Activated naive CD8-positive, alpha-beta T cell treated with anti-CD3 and anti-CD28 coated beads, Interleukin-2, amount 10 ng/mL, durations not matched to agents 7 days and 5 days (primary cell): Measurements from ENCODE around the gene MACROH2A1. TPM values are rescaled to one million over a fixed set of nuclear protein-coding genes. Genes with fewer than 3 reads are reported as not detected.

Experiments used
- ATAC-seq: fragments of 150-1000 bp; cut with Tn5 transposase; one replicate; pipeline ENCODE4 v1.10.0; 2021; ENCODE audit warnings: low read depth, moderate library complexity
- POLR2A ChIA-PET: fragments of 350-600 bp; sonication (Branson Sonifier 250); formaldehyde crosslinking; loops from one replicate; lab custom pipeline; 2021; ENCODE audit warnings: antibody characterized with exemption; lab: Charles Lee
- DNase-seq: peaks from one replicate; pipeline ENCODE4 v3.0.0; 2021
- H3K27ac Mint-ChIP-seq: one replicate; pipeline ENCODE4 v1.8.0; 2022; ENCODE audit warnings: mild to moderate bottlenecking, mixed read lengths
- H3K27me3 Mint-ChIP-seq: one replicate; pipeline ENCODE4 v1.8.0; 2022; ENCODE audit warnings: mild to moderate bottlenecking, moderate library complexity, mixed read lengths
- H3K36me3 Mint-ChIP-seq: one replicate; pipeline ENCODE4 v1.8.0; 2021; ENCODE audit warnings: mild to moderate bottlenecking, mixed read lengths
- H3K4me1 Mint-ChIP-seq: one replicate; pipeline ENCODE4 v1.8.0; 2021; ENCODE audit warnings: mixed read lengths
- H3K4me3 Mint-ChIP-seq: one replicate; pipeline ENCODE4 v1.8.0; 2022; ENCODE audit warnings: mild to moderate bottlenecking, moderate library complexity, mixed read lengths
- H3K9me3 Mint-ChIP-seq: one replicate; pipeline ENCODE4 v1.8.0; 2021; ENCODE audit warnings: mixed read lengths
- total RNA-seq, 2 experiments: library from RNA; stranded (reverse); gene quantifications; one replicate each; pipeline ENCODE4 v1.2.3, GENCODE V29; 2021

The MACROH2A1 gene
- total RNA-seq, 2 experiments from 2014 or later, result 253 to 258 TPM

GRCh38 chr5:135429301-135430134 is 30.5 kb upstream of the MACROH2A1 start:
- ATAC-seq, result no peak
- no peak overlapping the region for H3K4me3 Mint-ChIP-seq
- no peak overlapping the region for H3K27ac Mint-ChIP-seq
- H3K36me3 Mint-ChIP-seq, result no peaks in the 10 kb centered on the region
- no peak for DNase-seq
- peaks cover 16% of the 10 kb centered on the region for H3K4me1 Mint-ChIP-seq
- peaks cover 17% of the 10 kb centered on the region for H3K27me3 Mint-ChIP-seq
- no peaks in the 10 kb centered on the region for H3K9me3 Mint-ChIP-seq
- POLR2A ChIA-PET, result no interaction called here

DNA sequence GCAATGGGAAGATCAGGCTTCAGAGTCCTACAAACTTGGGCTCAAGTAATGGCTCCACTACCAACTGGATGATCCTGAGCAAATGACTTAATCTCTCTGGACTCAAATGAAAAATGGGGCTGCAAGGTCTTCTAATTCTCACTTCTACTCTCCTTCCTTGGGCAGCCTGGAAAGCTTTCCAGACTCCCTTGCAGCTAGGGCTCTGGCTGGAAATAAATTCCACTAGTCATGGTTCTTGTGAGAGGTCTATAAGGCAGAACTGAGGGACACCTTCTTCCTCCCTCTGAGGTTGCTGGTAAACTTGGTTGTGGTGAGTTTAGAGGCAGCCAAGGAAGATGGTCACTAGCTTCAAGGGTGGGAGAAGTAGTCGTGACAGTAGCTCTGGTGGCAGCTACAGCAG is 29.6 kb upstream of the MACROH2A1 start:
- H3K4me3 Mint-ChIP-seq, result no peak overlapping the region
- ATAC-seq, result no peak
- H3K27ac Mint-ChIP-seq, result no peak overlapping the region
- DNase-seq, result no peak
- H3K4me1 Mint-ChIP-seq, result peaks cover 16% of the 10 kb centered on the region
- peaks cover 10% of the 10 kb centered on the region for H3K27me3 Mint-ChIP-seq
- no peaks in the 10 kb centered on the region for H3K9me3 Mint-ChIP-seq
- POLR2A ChIA-PET, result no interaction called here
- H3K36me3 Mint-ChIP-seq, result no peaks in the 10 kb centered on the region

DNA sequence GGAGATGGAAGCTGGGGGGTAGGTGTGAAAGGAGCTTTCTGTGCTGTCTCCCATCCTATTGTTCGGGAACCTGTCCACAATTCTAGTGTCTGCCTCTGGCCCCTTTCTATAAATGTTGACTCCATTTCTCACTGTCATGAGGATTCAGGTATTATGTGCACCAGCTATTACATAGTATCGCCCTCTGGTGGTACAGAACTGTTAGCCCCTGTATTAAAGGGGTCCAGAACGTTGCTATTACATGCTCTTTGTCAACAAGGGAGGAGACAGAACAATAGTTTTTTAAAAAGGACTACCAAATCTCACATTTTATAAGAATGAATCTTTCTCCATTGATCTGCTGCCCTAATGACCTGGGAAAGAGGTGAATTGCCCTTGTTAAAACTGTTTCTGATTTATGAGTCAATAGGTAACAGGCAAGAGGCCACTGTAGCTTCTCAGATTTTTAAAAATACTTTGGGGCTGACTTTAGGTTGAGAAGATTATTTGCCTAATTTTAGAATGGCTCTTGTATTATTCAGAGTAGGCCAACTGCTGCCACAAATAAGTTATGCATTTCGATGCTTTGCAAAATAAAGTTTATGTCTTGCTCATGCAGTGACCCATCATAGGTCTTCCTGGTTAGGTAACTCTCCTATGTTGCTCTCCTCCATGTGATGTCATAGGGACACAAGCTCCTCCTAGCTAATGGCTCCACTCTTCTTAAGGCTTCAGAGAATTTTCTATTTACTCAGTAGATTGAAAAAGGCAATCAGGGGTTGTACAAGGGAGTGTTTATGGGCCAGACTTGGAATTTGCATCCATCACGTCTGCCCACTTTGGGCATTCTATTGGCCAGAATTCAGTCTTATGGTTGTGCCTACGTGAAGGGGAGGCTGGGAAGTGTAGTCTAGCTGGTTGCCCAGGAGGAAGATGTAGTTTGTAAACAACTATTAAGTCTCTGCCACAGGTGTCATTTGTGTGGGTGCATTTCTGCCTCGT is 27.4 kb upstream of the MACROH2A1 start:
- peak overlapping the region; percentile 61 for H3K4me3 Mint-ChIP-seq
- peak; percentile 96 for ATAC-seq
- no peaks in the 10 kb centered on the region for H3K36me3 Mint-ChIP-seq
- peak overlapping the region; percentile 83 for H3K27ac Mint-ChIP-seq
- peaks cover 19% of the 10 kb centered on the region for H3K27me3 Mint-ChIP-seq
- POLR2A ChIA-PET, result interaction anchor here (1.0 to 3.4 kb wide), 2 partner anchors 28 to 101 kb away, joined by 5 to 17 read pairs; partner anchors contain the start of gene MACROH2A1
- H3K9me3 Mint-ChIP-seq, result no peaks in the 10 kb centered on the region
- no peak for DNase-seq
- H3K4me1 Mint-ChIP-seq, result peaks cover 16% of the 10 kb centered on the region

DNA sequence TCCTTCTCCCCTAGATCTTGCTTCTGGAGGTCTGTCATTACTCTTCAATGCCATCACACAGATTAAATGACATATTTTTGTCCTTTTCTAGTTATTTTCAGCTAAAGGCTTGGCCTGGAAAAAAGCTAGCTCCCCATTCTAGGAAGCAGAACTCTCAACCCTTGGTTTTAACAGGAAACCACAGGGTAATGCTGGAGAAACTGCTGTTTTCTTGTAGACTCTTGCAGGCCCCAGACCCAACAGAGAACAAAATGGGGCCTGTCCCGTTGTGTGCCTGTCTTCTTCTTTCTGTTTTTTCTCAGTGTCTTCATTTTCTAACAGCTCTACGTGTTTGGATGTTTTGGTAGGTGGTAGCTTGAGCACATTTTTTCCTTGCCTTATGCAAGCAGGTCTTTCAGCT is 26.6 kb upstream of the MACROH2A1 start:
- DNase-seq, result no peak
- ATAC-seq, result peak; percentile 65
- no peaks in the 10 kb centered on the region for H3K36me3 Mint-ChIP-seq
- H3K27ac Mint-ChIP-seq, result peak overlapping the region; percentile 83
- H3K4me3 Mint-ChIP-seq, result peak overlapping the region; percentile 61
- peaks cover 16% of the 10 kb centered on the region for H3K4me1 Mint-ChIP-seq
- POLR2A ChIA-PET, result interaction anchor here (1.0 to 3.4 kb wide), 2 partner anchors 27 to 100 kb away, joined by 5 to 17 read pairs; partner anchors contain the start of gene MACROH2A1
- no peaks in the 10 kb centered on the region for H3K9me3 Mint-ChIP-seq
- H3K27me3 Mint-ChIP-seq, result peaks cover 26% of the 10 kb centered on the region

DNA sequence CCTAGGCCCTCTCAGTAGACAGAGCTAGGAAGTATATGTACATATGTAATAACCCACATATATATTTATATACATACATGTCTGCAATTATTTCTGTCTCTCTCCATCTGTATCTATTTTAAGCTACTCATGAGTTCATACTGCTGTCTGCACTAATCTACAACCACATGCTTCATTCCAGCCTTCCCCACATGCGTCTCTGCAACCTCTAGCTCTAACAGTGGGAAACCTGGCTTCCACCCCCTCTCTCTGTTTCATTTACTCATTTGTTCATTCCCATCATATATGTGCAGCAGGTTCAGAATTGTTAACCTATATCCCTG is 24.8 kb upstream of the MACROH2A1 start:
- Mint-ChIP-seq H3K27ac (no peak overlapping the region), H3K4me3 (no peak overlapping the region), H3K4me1 (peaks cover 16% of the 10 kb centered on the region), H3K9me3 (no peaks in the 10 kb centered on the region), H3K36me3 (no peaks in the 10 kb centered on the region), H3K27me3 (peaks cover 45% of the 10 kb centered on the region)
- POLR2A ChIA-PET, result interaction anchor here (3.4 kb wide), 1 partner anchor 25 kb away, joined by 17 read pairs; the partner anchor contains the start of gene MACROH2A1
- no peak for ATAC-seq
- no peak for DNase-seq

GRCh38 chr5:135423146-135423845 is 24.3 kb upstream of the MACROH2A1 start:
- ATAC-seq (no peak), DNase-seq (no peak)
- POLR2A ChIA-PET, result interaction anchor here (3.4 kb wide), 1 partner anchor 25 kb away, joined by 17 read pairs; the partner anchor contains the start of gene MACROH2A1
- Mint-ChIP-seq H3K4me1 (peaks cover 16% of the 10 kb centered on the region), H3K4me3 (no peak overlapping the region), H3K27ac (no peak overlapping the region), H3K27me3 (peaks cover 49% of the 10 kb centered on the region), H3K9me3 (no peaks in the 10 kb centered on the region), H3K36me3 (no peaks in the 10 kb centered on the region)

DNA sequence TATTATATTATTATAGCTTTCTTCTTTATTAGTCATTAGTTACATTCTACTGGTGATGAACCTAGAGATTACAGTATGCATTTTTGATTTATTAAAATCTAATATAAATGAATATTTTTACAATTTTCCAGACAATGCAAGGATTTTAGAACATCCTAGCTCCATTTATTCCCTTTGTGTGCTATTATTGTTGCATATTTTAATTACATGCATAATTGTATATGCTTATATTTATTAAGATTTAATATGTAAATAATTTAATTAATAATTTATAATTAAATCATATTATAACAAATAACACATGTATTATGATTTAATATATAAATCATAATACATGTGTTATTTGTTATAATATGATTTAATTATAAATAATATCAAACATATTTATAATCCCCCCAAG is 23.4 kb upstream of the MACROH2A1 start:
- Mint-ChIP-seq H3K9me3 (no peaks in the 10 kb centered on the region), H3K4me3 (no peak overlapping the region), H3K4me1 (peaks cover 16% of the 10 kb centered on the region), H3K27me3 (peaks cover 55% of the 10 kb centered on the region), H3K36me3 (no peaks in the 10 kb centered on the region), H3K27ac (no peak overlapping the region)
- ATAC-seq (no peak), DNase-seq (no peak)
- POLR2A ChIA-PET, result no interaction called here

GRCh38 chr5:135417083-135417482 is 18.1 kb upstream of the MACROH2A1 start:
- DNase-seq (no peak), ATAC-seq (no peak)
- Mint-ChIP-seq H3K9me3 (peaks cover 4% of the 10 kb centered on the region), H3K36me3 (no peaks in the 10 kb centered on the region), H3K27me3 (peaks cover 77% of the 10 kb centered on the region), H3K27ac (no peak overlapping the region), H3K4me1 (no peaks in the 10 kb centered on the region), H3K4me3 (no peak overlapping the region)
- POLR2A ChIA-PET, result no interaction called here

DNA sequence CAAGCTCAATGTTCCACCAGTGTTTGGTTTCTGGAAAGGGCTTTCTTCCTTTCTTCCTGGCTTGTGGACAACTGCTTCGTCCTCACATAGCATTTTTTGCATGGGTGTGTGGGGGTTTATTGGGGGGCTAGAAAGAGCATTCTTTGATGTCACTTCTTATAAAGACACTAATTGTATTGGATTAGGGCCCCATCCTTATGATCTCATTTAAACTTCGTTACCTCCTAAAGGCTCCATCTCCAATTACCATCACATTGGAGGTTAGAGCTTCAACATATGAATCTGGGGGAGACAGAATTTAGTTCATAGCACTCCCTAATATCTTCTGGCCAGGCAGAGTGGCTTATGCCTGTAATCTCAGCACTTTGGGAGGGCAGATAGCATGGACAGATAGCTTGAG is 6.1 kb upstream of the MACROH2A1 start:
- no peak for DNase-seq
- ATAC-seq, result no peak
- no peak overlapping the region for H3K27ac Mint-ChIP-seq
- POLR2A ChIA-PET, result interaction anchor here (0.6 kb wide), 1 partner anchor 506 kb away, joined by 3 read pairs; no protein-coding TSS in a partner anchor
- H3K4me1 Mint-ChIP-seq, result peaks cover 4% of the 10 kb centered on the region
- no peaks in the 10 kb centered on the region for H3K36me3 Mint-ChIP-seq
- peaks cover 47% of the 10 kb centered on the region for H3K27me3 Mint-ChIP-seq
- H3K9me3 Mint-ChIP-seq, result no peaks in the 10 kb centered on the region
- no peak overlapping the region for H3K4me3 Mint-ChIP-seq

- DNase-seq, result no peak
- H3K27ac Mint-ChIP-seq, result no peak overlapping the region
- H3K27me3 Mint-ChIP-seq, result peaks cover 34% of the 10 kb centered on the region
- no peaks in the 10 kb centered on the region for H3K9me3 Mint-ChIP-seq
- no peak overlapping the region for H3K4me3 Mint-ChIP-seq
- no peak for ATAC-seq
- POLR2A ChIA-PET, result no interaction called here
- peaks cover 18% of the 10 kb centered on the region for H3K4me1 Mint-ChIP-seq
- peaks cover 7% of the 10 kb centered on the region for H3K36me3 Mint-ChIP-seq
Observed at GRCh38 chr5:135402031-135402430, 3.0 kb upstream of the MACROH2A1 start.

GRCh38 chr5:135400866-135401265 is 1.8 kb upstream of the MACROH2A1 start:
- Mint-ChIP-seq H3K27ac (no peak overlapping the region), H3K27me3 (peaks cover 27% of the 10 kb centered on the region), H3K36me3 (peaks cover 8% of the 10 kb centered on the region), H3K9me3 (no peaks in the 10 kb centered on the region), H3K4me3 (no peak overlapping the region), H3K4me1 (peaks cover 21% of the 10 kb centered on the region)
- POLR2A ChIA-PET, result no interaction called here
- ATAC-seq, result no peak
- no peak for DNase-seq

DNA sequence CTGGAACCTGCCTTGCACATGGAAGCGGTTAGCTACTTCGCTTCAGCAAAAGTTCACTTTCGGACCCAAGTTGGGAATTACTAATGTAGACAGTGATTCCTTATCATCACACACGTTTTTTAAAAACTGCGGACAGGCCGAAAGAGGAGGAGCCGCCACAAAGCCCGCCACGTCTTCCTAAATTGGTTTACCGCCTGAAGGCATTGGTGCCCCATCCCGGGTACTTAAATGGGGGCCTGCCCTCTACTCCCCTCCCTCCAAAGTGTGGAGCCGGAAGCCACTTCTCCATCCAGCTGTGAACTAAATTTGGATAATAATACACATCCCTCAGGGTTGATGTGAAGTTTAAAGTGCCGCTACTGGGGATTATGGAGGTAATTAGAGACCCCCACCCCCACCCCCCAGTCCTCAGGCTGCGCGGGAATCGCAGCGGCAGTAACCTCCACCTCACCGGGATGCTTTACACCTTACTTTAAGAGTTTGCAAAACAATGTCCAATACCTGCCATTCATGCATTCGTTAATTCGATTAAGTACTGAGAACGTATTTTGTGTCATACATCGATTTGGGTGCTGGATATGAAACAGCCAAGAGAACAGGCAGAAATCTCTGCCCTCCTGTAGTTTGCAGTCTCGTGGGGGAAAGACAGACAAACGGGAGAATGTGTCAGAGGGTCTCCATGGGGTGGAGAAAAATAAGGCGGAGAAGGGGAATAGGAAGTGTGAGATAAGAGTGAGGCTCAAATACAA is 937 bp upstream of the MACROH2A1 start:
- POLR2A ChIA-PET, result interaction anchor here (0.7 to 2.1 kb wide), 4 partner anchors 16 to 27 kb away, joined by 3 to 17 read pairs (median 6); no protein-coding TSS in a partner anchor
- DNase-seq (no peak), ATAC-seq (no peak)
- H3K4me1 Mint-ChIP-seq, result peaks cover 30% of the 10 kb centered on the region
- H3K9me3 Mint-ChIP-seq, result no peaks in the 10 kb centered on the region
- peak overlapping the region; percentile 91 for H3K27ac Mint-ChIP-seq
- H3K4me3 Mint-ChIP-seq, result peak overlapping the region; percentile 89
- H3K27me3 Mint-ChIP-seq, result peaks cover 18% of the 10 kb centered on the region
- H3K36me3 Mint-ChIP-seq, result peaks cover 8% of the 10 kb centered on the region
